Spinal cord (tissue), 10 donors: ENCODE measurements around the gene CDON. TPM values are rescaled to one million over a fixed set of nuclear protein-coding genes. Genes with fewer than 3 reads are reported as not detected.

Experiments used
- DNase-seq, 6 donors: peaks; one replicate each; pipeline versions ENCODE4 v3.0.0 to v3.0.0-alpha.2; 2013 to 2015; ENCODE audit warnings: low spot score in 6 of 6, low read depth in 4 of 6
- H3K27ac ChIP-seq: one replicate; pipeline ENCODE4 v1.5.1; 2013; ENCODE audit warnings: low read depth, low read length, control low read depth
- H3K27me3 ChIP-seq: one replicate; pipeline ENCODE4 v1.6.1; 2013; ENCODE audit warnings: low read length; ENCODE audit not compliant: control insufficient read depth, insufficient read depth
- H3K36me3 ChIP-seq: one replicate; pipeline ENCODE4 v1.6.1; 2013; ENCODE audit warnings: low read length; ENCODE audit not compliant: control insufficient read depth, insufficient read depth
- H3K4me1 ChIP-seq: one replicate; pipeline ENCODE4 v1.6.1; 2013; ENCODE audit warnings: low read length; ENCODE audit not compliant: control insufficient read depth, insufficient read depth
- H3K4me3 ChIP-seq: one replicate; pipeline ENCODE4 v1.5.1; 2013; ENCODE audit warnings: low read depth, low read length, control low read depth
- H3K9me3 ChIP-seq: one replicate; pipeline ENCODE4 v1.6.1; 2013; ENCODE audit warnings: low read length; ENCODE audit not compliant: control insufficient read depth, insufficient read depth
- WGBS: methylation state at CpG from one replicate; pipeline ENCODE4 v1.1.5; 2013; ENCODE audit warnings: missing lambda C conversion rate; ENCODE audit not compliant: insufficient coverage; 5-methylcytosine and 5-hydroxymethylcytosine counted together
- polyA plus RNA-seq, 2 donors: library from polyadenylated mRNA; unstranded; fragments of 120-200 nt; gene quantifications; one replicate each; pipeline ENCODE4 v1.2.1, GENCODE V29; 2013; ENCODE audit not compliant: insufficient read length in 2 of 2
- total RNA-seq, 2 donors: library from RNA; depleted of rRNA in 1 of 2; stranded (reverse); fragments of 120-200 nt in 1 of 2; fragments of >200 nt in 1 of 2; gene quantifications; one replicate each; pipeline versions ENCODE4 v1.2.3 to v1.2.4, GENCODE V29; 2013 to 2014
- donor health status: healthy.

The CDON gene
- total and polyA plus RNA-seq, 4 donors, result 7.4 to 34.7 (median 21.4) TPM

DNA sequence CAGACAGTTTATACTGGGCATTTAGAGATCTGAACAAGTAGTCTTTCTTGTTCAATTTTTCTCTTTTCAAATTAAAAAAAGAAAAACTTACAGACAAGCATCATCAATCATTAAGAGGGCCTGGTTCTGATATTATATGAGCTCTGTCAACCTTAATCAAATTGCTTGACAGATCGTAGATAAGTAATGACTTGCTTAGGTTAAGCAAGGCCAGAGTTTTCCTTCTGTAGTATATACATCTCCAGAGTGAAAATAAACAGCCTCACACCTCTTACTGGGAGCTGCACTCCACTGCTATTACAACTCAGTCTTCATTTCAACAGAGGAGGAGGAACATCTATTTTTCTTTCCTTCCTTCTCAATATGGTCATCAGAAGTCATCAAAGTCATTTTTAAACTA lies 13.5 kb downstream of the CDON start:
- no peaks in the 10 kb centered on the region for H3K9me3 ChIP-seq
- H3K4me3 ChIP-seq, result no peak overlapping the region
- H3K4me1 ChIP-seq, result no peaks in the 10 kb centered on the region
- H3K36me3 ChIP-seq, result no peaks in the 10 kb centered on the region
- H3K27me3 ChIP-seq, result no peaks in the 10 kb centered on the region
- DNase-seq, result no peak
- no CpG with 5 or more reads among the region's 1 CpG for WGBS
- H3K27ac ChIP-seq, result no peak overlapping the region

DNA sequence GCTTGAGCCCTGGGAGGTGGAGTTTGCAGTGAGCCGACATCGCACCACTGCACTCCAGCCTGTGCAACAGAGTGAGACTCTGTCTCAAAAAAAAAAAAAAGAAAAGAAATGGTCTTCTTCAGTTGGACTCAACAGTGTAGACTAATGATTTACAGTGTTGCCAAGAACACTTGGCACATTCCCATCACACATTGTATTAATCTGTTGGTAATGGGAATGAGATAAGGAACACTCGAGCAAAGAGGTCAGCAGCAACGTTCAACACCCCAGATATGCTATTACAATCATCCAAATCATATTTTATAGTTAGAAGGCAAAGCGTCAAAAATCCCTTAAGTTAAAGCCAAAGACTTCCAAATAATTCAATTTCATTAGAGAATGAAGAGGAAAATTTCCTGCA lies 14.5 kb downstream of the CDON start:
- WGBS, result no CpG with 5 or more reads among the region's 5 CpGs
- Histone ChIP-seq H3K4me1 (no peaks in the 10 kb centered on the region), H3K9me3 (no peaks in the 10 kb centered on the region), H3K27me3 (no peaks in the 10 kb centered on the region), H3K4me3 (no peak overlapping the region), H3K36me3 (no peaks in the 10 kb centered on the region), H3K27ac (no peak overlapping the region)
- DNase-seq, result no peak

DNA sequence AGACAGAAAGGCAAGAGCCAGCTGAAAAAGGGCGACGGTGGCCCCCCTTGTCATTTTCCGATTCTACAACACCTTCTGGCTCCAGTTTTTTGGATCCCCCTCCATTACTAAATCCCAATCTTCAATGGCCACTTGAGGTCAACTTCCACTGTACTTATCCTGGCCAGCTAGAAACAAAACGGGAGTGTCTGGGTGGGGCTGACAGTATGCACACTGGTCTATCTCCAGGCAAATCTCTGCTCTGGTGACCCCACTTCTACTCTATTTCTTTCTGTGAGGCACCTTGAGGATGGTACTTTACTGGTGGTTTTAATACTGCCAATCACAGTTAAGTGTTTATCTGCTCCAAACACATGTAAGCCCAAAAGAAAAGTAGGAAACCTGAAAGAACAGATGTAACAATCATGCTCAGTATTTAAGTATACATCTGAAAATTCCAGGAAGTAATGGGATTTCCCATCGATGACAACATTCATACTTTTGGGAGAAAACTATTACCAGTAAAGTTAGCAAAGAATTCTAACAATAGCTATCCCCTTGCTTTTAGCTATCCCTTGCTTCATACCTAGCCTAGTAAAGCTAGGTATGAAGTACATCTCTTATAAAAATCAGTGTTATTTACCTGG lies 16.0 kb downstream of the CDON start:
- H3K4me3 ChIP-seq, result no peak overlapping the region
- DNase-seq, result no peak
- H3K27ac ChIP-seq, result no peak overlapping the region
- H3K27me3 ChIP-seq, result no peaks in the 10 kb centered on the region
- H3K36me3 ChIP-seq, result no peaks in the 10 kb centered on the region
- no peaks in the 10 kb centered on the region for H3K4me1 ChIP-seq
- WGBS, result 96% methylated on average over 3 of the region's 5 CpGs
- no peaks in the 10 kb centered on the region for H3K9me3 ChIP-seq

DNA sequence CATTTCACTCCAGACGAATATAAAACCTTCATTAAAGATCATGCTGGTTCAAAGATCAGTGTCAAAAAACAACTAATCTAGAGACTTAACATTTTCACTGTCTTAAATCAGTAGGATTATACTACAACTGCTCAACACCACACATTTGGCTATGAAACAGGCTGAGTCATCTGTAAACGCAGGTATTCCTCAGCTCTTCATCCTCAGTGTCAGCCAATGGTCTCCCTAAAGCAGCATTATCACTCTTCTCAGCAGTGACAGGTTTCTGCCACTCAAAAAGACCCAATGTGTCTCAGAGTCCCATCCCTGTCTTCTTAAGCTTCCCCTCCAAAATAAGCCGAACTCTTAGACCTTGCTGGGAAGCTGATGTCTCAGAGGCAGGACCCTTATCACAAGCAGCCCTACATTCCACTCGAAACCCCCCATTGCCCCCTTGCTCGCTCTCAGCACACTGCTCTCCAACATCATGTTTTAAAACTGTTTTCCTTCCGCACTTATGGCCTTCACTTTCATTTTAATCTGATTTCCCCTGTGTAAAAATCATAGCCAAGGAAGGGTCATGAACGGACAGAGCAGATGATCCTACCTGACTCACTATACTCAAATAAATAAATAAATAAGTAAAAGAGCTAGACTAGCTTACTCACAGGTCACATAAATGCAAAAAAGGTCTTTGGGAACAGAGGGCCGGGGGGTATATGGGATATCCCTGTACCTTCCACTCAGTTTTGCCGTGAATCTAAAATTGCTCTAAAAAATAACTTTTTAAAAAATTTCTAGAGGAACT lies 23.0 kb downstream of the CDON start:
- Histone ChIP-seq H3K27ac (no peak overlapping the region), H3K36me3 (no peaks in the 10 kb centered on the region), H3K27me3 (no peaks in the 10 kb centered on the region), H3K4me1 (no peaks in the 10 kb centered on the region), H3K4me3 (no peak overlapping the region), H3K9me3 (no peaks in the 10 kb centered on the region)
- DNase-seq, result no peak
- WGBS, result 87% methylated on average over 6 of the region's 9 CpGs

DNA sequence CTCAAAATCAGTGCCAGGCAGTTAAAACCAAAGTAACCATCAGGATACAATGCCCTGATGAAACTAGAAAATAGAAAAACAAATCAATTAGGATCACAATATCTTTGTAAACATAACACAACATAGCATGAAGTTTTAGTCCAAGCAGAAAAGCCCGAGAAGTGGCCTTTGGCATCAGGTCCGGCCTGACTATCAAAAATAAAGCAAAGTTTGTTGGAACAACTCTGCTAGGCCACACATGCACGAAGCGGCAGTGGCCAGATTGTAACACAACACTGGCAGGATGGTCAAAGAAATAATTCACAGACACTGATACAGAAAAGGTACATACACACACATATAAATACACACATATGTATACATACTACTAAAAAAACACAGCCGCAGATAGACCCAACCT lies 26.9 kb downstream of the CDON start:
- no peak overlapping the region for H3K4me3 ChIP-seq
- no peak for DNase-seq
- no peak overlapping the region for H3K27ac ChIP-seq
- no peaks in the 10 kb centered on the region for H3K4me1 ChIP-seq
- 88% methylated on average over 4 of the region's 5 CpGs for WGBS
- no peaks in the 10 kb centered on the region for H3K36me3 ChIP-seq
- no peaks in the 10 kb centered on the region for H3K27me3 ChIP-seq
- no peaks in the 10 kb centered on the region for H3K9me3 ChIP-seq

DNA sequence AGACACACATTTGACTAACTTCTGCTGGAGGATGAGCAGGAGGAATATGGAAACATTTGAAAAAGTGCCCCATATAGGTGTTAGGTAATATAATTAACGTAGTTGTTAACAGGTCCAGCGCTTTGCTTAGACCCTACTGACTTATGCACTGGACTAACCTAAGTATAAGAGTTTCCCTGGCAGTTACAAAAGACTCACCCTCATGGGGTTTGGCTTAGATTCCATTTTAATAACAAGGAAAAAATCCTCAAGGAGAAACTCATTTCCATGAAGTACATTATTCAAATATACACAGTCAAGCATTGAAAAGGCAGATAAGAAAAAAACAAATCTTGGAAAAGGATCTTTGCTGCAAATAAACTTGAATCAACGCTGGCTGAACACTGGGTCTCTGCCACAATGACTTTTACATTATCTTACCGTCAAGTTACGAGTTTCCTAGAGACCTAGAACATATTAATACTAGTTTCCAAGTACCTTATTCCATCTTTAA lies 27.7 kb downstream of the CDON start:
- H3K4me3 ChIP-seq, result no peak overlapping the region
- H3K27ac ChIP-seq, result no peak overlapping the region
- no CpG with 5 or more reads among the region's 5 CpGs for WGBS
- H3K27me3 ChIP-seq, result no peaks in the 10 kb centered on the region
- no peaks in the 10 kb centered on the region for H3K4me1 ChIP-seq
- H3K9me3 ChIP-seq, result no peaks in the 10 kb centered on the region
- DNase-seq, result no peak
- H3K36me3 ChIP-seq, result no peaks in the 10 kb centered on the region

DNA sequence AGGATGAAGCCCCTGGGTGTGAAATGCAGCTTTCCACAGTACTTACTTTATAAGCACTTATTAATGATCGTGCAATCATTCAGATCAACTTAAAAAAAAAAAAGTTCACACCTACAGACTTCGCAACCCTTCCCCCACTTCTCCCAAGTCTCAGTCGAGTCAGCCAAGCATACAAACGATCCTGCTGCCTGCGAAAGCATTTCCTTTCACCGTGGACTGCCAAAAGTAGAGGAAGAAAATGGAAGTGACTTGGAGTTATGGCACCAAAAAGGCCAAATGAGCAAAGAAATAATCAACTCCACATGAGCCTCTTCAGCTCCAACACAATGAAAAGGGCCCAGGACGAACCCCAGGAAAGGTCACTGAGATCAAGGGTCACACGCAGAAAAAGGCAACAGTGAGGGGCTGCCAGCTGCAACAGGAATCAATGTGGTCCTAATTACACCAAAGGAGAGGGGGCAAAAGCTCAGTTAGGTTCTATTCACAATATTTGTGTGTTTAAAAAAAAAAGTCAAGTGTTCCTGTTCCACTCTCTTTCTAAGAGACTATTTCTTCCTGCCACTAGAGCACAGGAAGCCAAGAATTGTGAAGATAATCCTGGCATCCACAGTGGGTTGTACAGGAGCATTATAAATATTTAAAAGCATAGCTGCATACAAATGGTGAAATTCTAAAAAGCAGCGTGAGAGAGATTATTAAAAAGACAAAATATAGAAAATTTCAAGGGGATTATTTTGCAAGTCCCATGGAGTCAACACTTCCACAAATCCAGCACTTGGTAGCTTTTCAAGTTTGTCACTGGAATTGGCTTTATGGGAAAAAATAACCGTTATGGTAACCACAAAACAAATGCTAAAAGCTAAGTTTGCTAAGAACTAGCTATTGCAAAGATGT lies 28.4 kb downstream of the CDON start:
- Histone ChIP-seq H3K4me3 (no peak overlapping the region), H3K27me3 (no peaks in the 10 kb centered on the region), H3K27ac (no peak overlapping the region), H3K9me3 (no peaks in the 10 kb centered on the region), H3K4me1 (no peaks in the 10 kb centered on the region), H3K36me3 (no peaks in the 10 kb centered on the region)
- DNase-seq, result peak in 1 of 6 donors; percentile 59
- WGBS, result 29% methylated on average over 2 of the region's 10 CpGs

DNA sequence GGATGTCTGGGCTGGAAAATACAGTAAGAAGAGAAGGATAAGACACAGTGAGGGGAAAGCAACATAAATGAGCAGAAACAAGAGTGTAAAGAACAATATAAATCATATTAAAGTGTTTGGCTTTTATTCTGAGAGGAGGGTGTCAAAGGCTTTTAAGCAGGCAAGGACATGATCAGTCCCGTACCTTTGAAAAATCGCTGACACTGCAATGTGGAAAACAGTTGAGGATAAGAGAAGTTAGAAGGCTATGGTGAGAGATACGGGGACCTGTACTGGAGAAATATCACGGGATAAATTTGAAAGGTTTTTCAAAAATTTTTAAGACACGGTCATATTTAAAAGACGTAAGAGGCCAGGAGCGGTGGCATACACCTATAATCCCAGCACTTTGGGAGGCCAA lies 30.3 kb downstream of the CDON start:
- Histone ChIP-seq H3K36me3 (no peaks in the 10 kb centered on the region), H3K27ac (no peak overlapping the region), H3K4me1 (no peaks in the 10 kb centered on the region), H3K27me3 (no peaks in the 10 kb centered on the region), H3K4me3 (no peak overlapping the region), H3K9me3 (no peaks in the 10 kb centered on the region)
- 93% methylated on average over 5 of the region's 7 CpGs for WGBS
- no peak for DNase-seq

DNA sequence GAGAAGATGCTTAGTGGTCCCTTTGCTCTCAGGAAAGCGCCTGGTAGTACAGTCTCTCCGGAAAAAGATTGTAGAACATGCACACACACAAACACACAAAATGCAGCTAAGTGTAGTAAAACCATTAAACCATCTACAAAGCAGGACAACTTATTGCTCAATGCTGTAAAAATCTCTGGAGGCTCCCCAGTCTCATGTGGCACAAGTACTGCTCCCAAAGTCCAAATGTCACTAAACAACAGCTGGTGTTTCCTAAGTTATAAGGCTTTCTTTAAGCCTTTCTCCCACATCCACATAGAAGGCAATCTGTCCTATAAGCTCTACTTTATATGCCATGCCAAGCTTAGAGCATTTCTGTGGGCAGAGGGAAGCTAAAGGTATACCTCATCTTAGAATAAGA lies 32.9 kb downstream of the CDON start:
- Histone ChIP-seq H3K27ac (no peak overlapping the region), H3K4me3 (no peak overlapping the region), H3K36me3 (no peaks in the 10 kb centered on the region), H3K4me1 (no peaks in the 10 kb centered on the region), H3K9me3 (no peaks in the 10 kb centered on the region), H3K27me3 (no peaks in the 10 kb centered on the region)
- WGBS, result 85% methylated on average over 2 of the region's 2 CpGs
- DNase-seq, result no peak
